ENCODE measurements around the gene CAPN14. TPM values are rescaled to one million over a fixed set of nuclear protein-coding genes. Genes with fewer than 3 reads are reported as not detected.

The CAPN14 gene
- total and polyA plus RNA-seq, 2 of the 4 experiments (the other 2 are of a cell fraction) = under 0.01 to 0.09 TPM

DNA sequence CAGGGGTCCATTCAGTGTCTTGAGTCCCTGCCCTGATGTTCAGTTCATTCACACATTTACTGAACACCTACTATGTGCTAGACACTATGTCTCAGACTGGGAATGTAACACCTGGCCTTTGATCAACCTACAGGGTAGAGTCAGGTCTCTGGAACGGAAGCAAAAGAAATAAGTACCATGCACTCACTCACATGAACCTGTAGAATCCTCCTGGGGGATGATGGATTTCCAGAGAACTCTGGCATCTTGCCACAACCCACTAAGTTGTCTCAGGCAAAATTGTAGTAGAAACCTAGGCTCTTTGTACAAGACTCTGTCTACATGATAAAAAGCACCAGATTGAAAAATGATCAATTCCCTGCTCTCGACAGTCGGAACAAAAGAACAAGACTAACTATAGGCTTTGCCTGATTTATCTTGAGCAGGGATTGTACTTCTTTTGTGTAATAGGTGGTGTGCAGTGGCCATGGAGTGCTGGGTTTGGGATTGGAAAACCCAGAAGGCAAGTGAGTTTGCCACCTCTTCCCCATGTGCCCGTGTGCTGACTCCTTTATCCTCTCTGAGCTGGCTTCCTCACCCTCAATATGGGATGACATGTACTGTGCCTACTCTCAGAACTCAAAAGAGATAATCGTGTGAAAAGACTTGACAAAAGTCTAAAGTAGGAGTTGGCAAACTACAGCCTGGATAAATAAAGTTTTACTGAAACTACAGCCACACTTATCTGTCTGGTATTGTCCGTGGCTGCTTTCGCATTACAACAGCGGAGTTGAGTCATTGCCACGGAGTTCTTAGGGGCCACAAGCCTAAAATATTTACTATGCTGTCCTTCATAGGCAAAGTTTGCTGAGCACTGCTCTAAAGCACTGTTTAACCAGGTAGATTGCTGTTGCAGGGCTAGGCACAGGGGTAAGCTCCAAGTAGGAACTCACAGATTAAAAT lies 4.4 kb downstream of the CAPN14 start:
- no peak overlapping the region for H4K8ac ChIP-seq (ENCODE audit: low read depth in 2 of 2, low read length in 2 of 2)
- intact Hi-C loops (cut with micrococcal nuclease) (no loop called here), in situ Hi-C loops (cut with MboI; ENCODE audit: low sequenced_read_pairs) (no loop called here), dilution Hi-C loops (cut with HindIII; ENCODE audit: low sequenced_read_pairs, unreplicated experiment) (no loop called here)
- ATAC-seq (ENCODE audit: low read depth) (no peak), DNase-seq (no peak)
- no peak overlapping the region for H4K5ac ChIP-seq (ENCODE audit: low read depth, low read length)
- no peak overlapping the region for H3K56ac ChIP-seq (ENCODE audit: extremely low read depth, insufficient read depth, low read length)
- H4K91ac ChIP-seq (ENCODE audit: insufficient read depth, low read depth, low read length) = no peak overlapping the region
- H3K4me2 ChIP-seq (ENCODE audit: low read depth, low read length) = no peak overlapping the region
- H3K36me3 ChIP-seq (ENCODE audit: control insufficient read depth, insufficient read depth, low read length) = no peaks in the 10 kb centered on the region
- 0% methylated on average over 1 of the region's 9 CpGs; no CpG with 5 or more reads in 1 of the 2 experiments for WGBS, 2 experiments (ENCODE audit: extremely low coverage in 2 of 2, insufficient read length in 1 of 2)
- H2AFZ ChIP-seq (replicated peaks; ENCODE audit: low read length, poor library complexity) = no peak overlapping the region
- BruUV-seq (replicated peaks) = no TSS peak
- H2BK15ac ChIP-seq (ENCODE audit: low read depth, low read length) = no peak overlapping the region
- no peak overlapping the region for H3K4me3 ChIP-seq (ENCODE audit: insufficient read depth, low read depth, low read length)
- H3K9ac ChIP-seq (ENCODE audit: low read depth, low read length) = no peak overlapping the region
- POLR2A ChIA-PET (ENCODE audit: unreplicated experiment) = no interaction called here
- H3K27ac ChIP-seq (ENCODE audit: insufficient read depth, low read length) = no peak overlapping the region
- H2BK20ac ChIP-seq (ENCODE audit: low read depth, low read length) = no peak overlapping the region
- no peaks in the 10 kb centered on the region for H4K20me1 ChIP-seq (ENCODE audit: insufficient read depth, low read length)
- H3K79me1 ChIP-seq (ENCODE audit: low read depth in 1 of 2, low read length in 2 of 2) = no peaks in the 10 kb centered on the region
- H3K23ac ChIP-seq (ENCODE audit: low read depth, low read length) = no peak overlapping the region
- H2AK5ac ChIP-seq (ENCODE audit: low read depth, low read length) = no peak overlapping the region
- H2AK9ac ChIP-seq (replicated peaks; ENCODE audit: low read depth, low read length, poor library complexity) = no peak overlapping the region
- CTCF ChIA-PET = no interaction called here
- H3K18ac ChIP-seq (ENCODE audit: low read depth, low read length) = no peak overlapping the region
- H3K9me1 ChIP-seq (ENCODE audit: insufficient read depth, low read length) = no peaks in the 10 kb centered on the region
- no peak overlapping the region for H3K14ac ChIP-seq (replicated peaks; ENCODE audit: low read depth, low read length)
- H3K9me3 ChIP-seq (ENCODE audit: control insufficient read depth, insufficient read depth, low read length) = no peaks in the 10 kb centered on the region
- no peak overlapping the region for H2BK5ac ChIP-seq (ENCODE audit: low read depth, low read length, poor library complexity, severe bottlenecking)
- no peak overlapping the region for H2BK120ac ChIP-seq (ENCODE audit: low read depth, low read length)
- peaks cover 9% of the 10 kb centered on the region for H3K27me3 ChIP-seq (ENCODE audit: control insufficient read depth, insufficient read depth, low read length)
- no peak overlapping the region for H3K4ac ChIP-seq (ENCODE audit: low read depth, low read length)
- H3K4me1 ChIP-seq (ENCODE audit: control insufficient read depth, insufficient read depth, low read length) = no peaks in the 10 kb centered on the region
- no peak for TF ChIP-seq POLR2A (IDR thresholded peaks at IDR 0.05; ENCODE audit: low read depth, low read length)
- no peak for TF ChIP-seq USF2 (IDR thresholded peaks at IDR 0.05; ENCODE audit: low read depth, low read length)
- TF ChIP-seq MXI1 (IDR thresholded peaks at IDR 0.05; ENCODE audit: borderline replicate concordance, low read depth, low read length) = no peak
- TF ChIP-seq SMC3 (IDR thresholded peaks at IDR 0.05; ENCODE audit: low read depth, low read length) = no peak
- TF ChIP-seq CHD1 (IDR thresholded peaks at IDR 0.05; ENCODE audit: low read depth, low read length) = no peak
- TF ChIP-seq RCOR1 (IDR thresholded peaks at IDR 0.05; ENCODE audit: insufficient replicate concordance, low read length) = no peak
- no peak for TF ChIP-seq MAFK (IDR thresholded peaks at IDR 0.05; ENCODE audit: low read depth, low read length)
- TF ChIP-seq, protein P1, sequence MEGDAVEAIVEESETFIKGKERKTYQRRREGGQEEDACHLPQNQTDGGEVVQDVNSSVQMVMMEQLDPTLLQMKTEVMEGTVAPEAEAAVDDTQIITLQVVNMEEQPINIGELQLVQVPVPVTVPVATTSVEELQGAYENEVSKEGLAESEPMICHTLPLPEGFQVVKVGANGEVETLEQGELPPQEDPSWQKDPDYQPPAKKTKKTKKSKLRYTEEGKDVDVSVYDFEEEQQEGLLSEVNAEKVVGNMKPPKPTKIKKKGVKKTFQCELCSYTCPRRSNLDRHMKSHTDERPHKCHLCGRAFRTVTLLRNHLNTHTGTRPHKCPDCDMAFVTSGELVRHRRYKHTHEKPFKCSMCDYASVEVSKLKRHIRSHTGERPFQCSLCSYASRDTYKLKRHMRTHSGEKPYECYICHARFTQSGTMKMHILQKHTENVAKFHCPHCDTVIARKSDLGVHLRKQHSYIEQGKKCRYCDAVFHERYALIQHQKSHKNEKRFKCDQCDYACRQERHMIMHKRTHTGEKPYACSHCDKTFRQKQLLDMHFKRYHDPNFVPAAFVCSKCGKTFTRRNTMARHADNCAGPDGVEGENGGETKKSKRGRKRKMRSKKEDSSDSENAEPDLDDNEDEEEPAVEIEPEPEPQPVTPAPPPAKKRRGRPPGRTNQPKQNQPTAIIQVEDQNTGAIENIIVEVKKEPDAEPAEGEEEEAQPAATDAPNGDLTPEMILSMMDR (conservative IDR thresholded peaks at IDR 0.05; ENCODE audit: low read depth, low read length) = no peak
- TF ChIP-seq, protein P2, sequence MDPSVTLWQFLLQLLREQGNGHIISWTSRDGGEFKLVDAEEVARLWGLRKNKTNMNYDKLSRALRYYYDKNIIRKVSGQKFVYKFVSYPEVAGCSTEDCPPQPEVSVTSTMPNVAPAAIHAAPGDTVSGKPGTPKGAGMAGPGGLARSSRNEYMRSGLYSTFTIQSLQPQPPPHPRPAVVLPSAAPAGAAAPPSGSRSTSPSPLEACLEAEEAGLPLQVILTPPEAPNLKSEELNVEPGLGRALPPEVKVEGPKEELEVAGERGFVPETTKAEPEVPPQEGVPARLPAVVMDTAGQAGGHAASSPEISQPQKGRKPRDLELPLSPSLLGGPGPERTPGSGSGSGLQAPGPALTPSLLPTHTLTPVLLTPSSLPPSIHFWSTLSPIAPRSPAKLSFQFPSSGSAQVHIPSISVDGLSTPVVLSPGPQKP (IDR thresholded peaks at IDR 0.05; ENCODE audit: borderline replicate concordance, low read depth, low read length) = no peak
- no peak for TF ChIP-seq NFE2L2 (IDR thresholded peaks at IDR 0.05; ENCODE audit: low read depth, low read length)
- TF ChIP-seq RAD21 (IDR thresholded peaks at IDR 0.05; ENCODE audit: low read length) = no peak
- no peak for TF ChIP-seq MAZ (IDR thresholded peaks at IDR 0.05; ENCODE audit: borderline replicate concordance, low read depth, low read length)
- TF ChIP-seq RFX5 (IDR thresholded peaks at IDR 0.05; ENCODE audit: low read depth, low read length) = no peak
- no peak for TF ChIP-seq CEBPB (IDR thresholded peaks at IDR 0.05; ENCODE audit: low read depth, low read length)
- TF ChIP-seq FOS (IDR thresholded peaks at IDR 0.05; ENCODE audit: low read depth, low read length) = no peak
